NCI-H1048 (cell line): ENCODE measurements around the gene RD3L.
"Not testable (repeated sequence)": the region's sequence is repeated elsewhere in the genome, so short reads cannot be mapped to it uniquely, and the experiment has no call there.

Experiments used
- DNase-seq: peaks from one replicate; lab custom pipeline; 2025; lab: John Stamatoyannopoulos, UW

The RD3L gene

GRCh38 chr14:103941973-103942736, at the start of gene RD3L:
RD3L (minus strand) TSS chr14:103942529; CDS start chr14:103941695, 834 bp downstream.
- DNase-seq, result no peak

DNA sequence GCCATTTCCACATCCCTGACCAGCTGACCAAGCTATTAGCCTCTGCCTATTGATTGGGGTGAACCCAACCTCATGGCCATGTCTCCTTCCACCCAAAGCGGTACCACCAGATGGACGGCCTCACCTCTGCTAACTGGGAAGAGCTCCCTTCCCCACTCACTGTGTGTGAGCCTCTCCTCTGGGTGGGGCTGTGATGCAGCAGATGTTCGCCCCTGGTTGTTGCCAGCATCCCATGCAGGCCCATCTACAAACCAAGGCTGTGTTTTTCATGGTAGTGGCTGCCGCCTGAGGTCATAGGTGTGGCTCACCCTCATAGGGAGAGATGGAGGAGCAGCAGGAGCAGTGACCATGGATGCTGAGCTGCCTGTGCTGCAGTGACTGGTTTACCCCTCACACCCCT, 47.6 kb upstream of the RD3L start:
- no peak for DNase-seq

- DNase-seq, result no peak
Measured at GRCh38 chr14:103989034-103989433, 46.7 kb upstream of the RD3L start.

DNA sequence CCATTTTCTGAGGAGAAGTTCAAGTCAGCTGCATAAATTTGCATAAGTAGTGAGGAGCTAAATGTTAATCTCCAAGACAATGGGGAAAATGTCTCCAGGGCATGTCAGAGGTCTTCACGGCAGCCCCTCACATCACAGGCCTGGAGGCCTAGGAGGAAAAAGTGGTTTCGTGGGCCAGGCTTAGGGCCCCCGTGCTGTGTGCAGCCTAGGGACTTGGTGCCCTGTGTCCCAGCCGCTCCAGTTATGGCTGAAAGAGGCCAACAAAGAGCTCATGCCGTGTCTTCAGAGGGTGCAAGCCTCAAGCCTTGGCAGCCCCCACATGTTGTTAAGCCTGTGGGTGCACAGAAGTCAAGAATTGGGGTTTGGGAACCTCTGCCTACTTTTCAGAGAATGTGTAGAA, 41.9 kb upstream of the RD3L start:
- DNase-seq, result no peak

GRCh38 chr14:103980623-103981238, 38.4 kb upstream of the RD3L start:
- DNase-seq, result not testable (repeated sequence)

DNA sequence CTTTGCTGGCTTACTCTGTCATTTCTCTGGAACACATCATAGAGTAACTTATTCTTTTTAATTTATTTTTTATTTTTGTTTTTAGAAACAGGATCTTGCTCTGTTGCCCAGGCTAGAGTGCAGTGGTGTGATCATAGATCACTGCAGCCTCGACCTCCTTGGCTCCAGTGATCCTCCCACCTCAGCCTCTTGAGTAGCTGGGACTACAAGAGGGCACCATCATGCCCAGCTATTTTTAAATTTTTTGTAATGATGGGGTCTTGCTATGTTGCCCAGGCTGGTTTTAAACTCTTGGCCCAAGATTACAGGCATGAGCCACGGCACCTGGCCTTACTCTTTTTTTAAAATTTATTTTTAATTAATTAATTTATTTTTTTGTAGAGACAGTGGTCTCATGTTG, 32.2 kb upstream of the RD3L start:
- no peak for DNase-seq

GRCh38 chr14:103973354-103973753, 31.0 kb upstream of the RD3L start:
- no peak for DNase-seq

DNA sequence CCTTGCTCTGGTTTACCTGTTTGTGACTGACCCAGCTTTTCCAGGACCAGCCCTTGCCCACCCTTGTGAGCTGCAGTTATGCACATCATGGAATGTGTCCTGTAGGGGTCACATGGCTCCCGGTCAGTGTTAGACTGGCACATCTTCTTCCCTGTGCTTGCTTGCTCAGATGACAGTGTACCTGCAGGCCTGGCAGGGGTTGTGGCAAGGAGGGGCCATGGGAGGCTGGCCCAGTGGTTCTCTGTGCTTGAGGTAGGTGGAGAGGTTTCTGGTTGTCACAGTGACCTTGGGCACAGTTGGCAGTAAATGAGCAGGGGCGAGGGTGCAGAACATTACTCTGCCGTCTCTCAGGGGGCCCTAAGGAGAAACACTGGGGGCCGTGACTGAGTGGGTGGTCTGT, 27.6 kb upstream of the RD3L start:
- no peak for DNase-seq

DNA sequence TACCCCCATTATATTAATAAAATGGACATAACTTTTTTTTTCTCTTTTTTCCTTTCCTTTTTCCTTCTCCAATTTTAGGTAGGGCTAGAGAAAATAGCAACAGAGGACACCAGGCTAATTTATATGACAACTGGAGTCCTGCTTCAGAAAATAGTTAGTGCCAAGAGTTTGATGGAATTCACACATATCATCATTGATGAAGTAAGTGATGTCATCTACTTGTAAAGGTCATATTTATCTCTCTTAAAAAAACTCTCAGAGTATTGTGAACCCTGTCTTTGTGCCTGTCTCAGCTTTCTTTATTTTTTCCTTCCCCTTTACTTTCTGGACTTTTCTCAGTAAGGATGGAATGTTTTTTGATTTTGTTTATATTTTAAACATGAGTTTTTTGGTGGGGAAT, 24.3 kb upstream of the RD3L start:
- no peak for DNase-seq

DNA sequence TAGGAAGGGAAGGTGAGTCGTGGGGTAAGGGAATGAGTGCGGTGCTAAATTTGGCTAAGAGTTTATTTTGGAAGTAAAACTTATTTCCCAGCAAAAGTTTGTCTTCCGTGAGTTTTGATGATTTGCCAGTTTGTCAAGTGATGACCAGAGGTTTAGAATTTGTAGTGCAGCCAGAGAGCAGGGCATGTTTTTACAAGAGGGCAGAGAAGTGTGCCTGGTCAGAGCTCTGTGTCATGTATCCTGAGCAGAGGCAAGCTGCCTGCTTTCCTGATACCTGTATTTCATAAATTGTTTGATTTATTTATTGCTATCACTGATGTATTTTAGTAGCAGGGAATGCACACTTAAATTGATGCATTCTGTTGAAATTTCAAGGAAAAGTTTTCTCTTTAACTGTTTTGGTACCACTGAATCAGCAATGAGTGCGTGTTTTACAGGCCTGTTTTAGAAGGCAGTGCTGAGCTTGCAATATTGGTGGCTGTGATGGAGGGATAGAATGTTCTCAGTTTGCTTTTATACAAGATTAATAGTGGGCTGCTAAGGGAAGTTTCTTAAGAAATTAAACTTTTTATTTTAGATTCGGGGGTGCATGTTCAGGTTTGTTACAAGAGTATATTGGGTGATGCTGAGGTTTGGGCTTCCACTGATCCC, 19.7 kb upstream of the RD3L start:
- no peak for DNase-seq

DNA sequence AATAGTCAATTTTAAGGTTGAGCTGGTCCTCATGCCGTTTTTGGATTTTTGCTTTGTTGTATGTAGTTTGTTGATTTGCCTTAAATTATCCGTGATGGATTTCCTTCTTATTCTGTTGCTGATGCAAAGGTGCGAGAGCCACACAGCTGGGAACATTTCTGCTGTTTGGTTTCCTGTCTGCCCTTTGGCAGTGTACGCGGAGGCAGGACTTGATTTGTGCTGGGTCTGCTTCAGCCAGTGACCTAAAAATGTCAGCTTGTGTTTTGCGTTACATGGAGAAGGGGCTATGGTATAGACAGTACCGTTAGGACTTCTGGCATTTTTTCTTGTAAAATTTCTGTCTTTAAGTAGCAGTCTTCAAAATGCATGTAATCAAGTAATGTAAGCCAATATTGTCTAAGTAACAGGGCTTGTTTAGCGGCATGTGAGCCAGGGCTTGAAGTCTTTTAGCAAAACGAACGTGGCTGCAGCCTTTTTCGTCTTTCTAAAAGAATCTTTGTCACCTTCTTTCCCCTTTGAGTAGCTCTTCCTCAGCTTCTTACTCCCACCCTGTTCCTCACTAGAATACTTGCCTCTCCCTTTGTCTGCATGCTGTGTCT, 18.2 kb upstream of the RD3L start:
- DNase-seq, result no peak

GRCh38 chr14:103949131-103949790, 6.9 kb upstream of the RD3L start:
- DNase-seq, result no peak

- no peak for DNase-seq
Measured at GRCh38 chr14:103948442-103948841, 6.1 kb upstream of the RD3L start.

- no peak for DNase-seq
Measured at GRCh38 chr14:103946975-103947374, 4.6 kb upstream of the RD3L start.

DNA sequence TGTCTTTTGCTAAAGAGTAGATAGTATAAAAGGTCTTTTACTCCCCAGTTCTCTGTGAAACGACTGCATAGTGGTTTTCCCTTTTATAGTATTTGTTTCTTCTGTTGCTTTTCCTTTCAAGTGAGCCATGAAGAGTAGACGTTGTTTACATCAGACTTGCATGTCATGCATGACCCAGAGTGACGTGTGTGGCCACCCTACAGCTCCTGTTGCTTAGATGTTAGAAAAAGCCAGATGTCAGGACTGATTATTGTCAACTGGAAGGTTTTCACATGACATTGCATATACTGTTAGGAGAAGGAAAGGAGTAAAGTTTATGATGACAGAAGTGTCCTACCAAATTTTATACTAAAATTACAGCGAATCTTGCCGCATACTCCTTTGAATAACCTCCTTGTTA, 1.3 kb upstream of the RD3L start:
- no peak for DNase-seq

DNA sequence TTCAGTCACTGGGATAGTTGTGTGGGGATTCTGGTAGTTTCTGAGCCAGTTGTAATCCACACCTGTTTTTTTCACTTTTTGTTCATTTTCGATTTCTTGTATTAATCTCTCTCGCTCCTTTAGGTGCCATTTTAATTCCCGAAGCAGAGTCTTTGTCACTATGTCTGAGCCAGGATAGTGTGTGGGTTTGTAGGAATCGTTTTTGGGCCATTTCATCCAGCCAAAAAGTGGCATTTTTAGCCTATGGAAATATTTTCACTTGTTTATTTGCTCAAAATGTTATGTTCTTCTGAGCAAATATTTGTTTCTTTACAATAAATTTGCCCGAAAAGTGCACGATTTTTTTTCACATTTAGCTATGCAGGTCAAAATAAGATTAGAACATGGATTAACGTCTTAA, 867 bp downstream of the RD3L start:
- no peak for DNase-seq

DNA sequence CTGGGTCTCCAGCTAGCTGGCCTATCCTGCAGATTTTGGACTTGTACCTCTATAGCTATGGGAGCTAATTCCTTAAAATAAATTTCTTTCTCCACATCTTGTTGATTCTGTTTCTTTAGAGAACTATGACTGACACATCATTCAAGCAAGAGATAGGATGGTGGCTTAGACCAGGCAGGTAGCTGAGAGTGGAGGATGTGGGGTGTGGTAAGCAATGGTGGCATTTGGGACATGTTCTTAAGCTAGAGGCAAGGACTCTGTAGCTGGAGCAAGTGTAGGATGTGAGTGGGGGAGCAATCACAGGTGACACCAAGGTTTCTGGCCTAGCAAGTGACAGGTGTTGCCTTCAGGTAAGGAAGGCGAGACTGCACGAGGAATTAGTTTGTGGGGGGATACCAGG, 7.2 kb downstream of the RD3L start:
- DNase-seq, result no peak

DNA sequence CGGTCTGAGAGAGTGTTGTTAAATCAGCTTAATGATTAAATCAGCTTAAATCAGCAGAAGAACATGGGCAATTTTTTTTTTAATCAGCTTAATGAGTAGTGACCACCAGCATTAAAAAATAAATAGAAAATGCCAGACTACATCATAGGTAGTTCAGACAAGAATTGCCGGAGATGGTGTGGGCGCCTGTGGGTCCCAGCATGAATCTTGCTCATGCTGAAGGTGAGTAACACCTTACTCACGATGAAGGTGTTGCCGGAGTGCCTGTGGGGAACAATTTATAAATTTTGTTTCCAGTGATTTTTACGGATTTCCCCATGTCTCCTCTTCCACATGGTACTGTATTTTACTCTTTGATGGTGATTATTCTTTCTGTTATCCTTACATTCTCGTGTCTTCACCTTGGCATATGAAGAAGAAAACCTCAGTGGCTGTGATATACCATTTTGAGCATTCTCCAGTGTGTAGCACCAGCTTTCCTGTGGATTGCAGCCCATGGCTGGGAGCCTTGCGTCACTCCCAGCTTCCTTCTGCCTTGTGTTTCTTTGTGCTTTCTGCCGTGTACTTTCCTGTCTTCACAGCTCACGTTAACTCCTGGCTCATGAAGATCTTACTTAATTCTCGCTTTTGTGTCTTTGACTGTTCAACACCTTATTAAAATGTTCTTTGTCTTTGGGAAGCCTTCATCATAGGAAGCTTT, 9.4 kb downstream of the RD3L start:
- no peak for DNase-seq

GRCh38 chr14:103931422-103931821, 10.9 kb downstream of the RD3L start:
- no peak for DNase-seq

- no peak for DNase-seq
Measured at GRCh38 chr14:103930051-103930604, 12.2 kb downstream of the RD3L start.
